GM12874 (cell line): ENCODE data around the gene CNTN2.

ENCODE experiments used
- CTCF ChIP-seq: IDR thresholded peaks from 2 replicates; pipeline ENCODE4 v1.5.1; 2011; ENCODE audit warnings: low read depth, mild to moderate bottlenecking, control low read depth, low read length, moderate library complexity; ENCODE audit not compliant: insufficient read depth

CNTN2 gene

GRCh38 chr1:205015241-205015640, 27.8 kb upstream of the CNTN2 start:
- no peak for TF ChIP-seq CTCF

- TF ChIP-seq CTCF = no peak
Observed at GRCh38 chr1:205016075-205016474, 26.9 kb upstream of the CNTN2 start.

GRCh38 chr1:205016584-205016983, 26.4 kb upstream of the CNTN2 start:
- no peak for TF ChIP-seq CTCF

- no peak for TF ChIP-seq CTCF
Observed at GRCh38 chr1:205017001-205017400, 26.0 kb upstream of the CNTN2 start.

GRCh38 chr1:205017766-205018165, 25.2 kb upstream of the CNTN2 start:
- no peak for TF ChIP-seq CTCF

- TF ChIP-seq CTCF = no peak
Observed at GRCh38 chr1:205018381-205018780, 24.6 kb upstream of the CNTN2 start.

GRCh38 chr1:205020466-205020865, 22.5 kb upstream of the CNTN2 start:
- no peak for TF ChIP-seq CTCF

GRCh38 chr1:205024679-205025078, 18.3 kb upstream of the CNTN2 start:
- no peak for TF ChIP-seq CTCF
